ENCODE measurements around the gene DAPK2. TPM values are rescaled to one million over a fixed set of nuclear protein-coding genes. Genes with fewer than 3 reads are reported as not detected.

The DAPK2 gene
- total RNA-seq, 2 experiments from 2014 or later: 0.29 to 0.60 TPM

GRCh38 chr15:63984331-63984730 lies 62.0 kb downstream of the DAPK2 start:
- H3K27ac Mint-ChIP-seq: no peak overlapping the region
- no peak overlapping the region for H3K4me3 Mint-ChIP-seq
- H3K9me3 Mint-ChIP-seq: no peaks in the 10 kb centered on the region
- H3K36me3 Mint-ChIP-seq: no peaks in the 10 kb centered on the region
- DNase-seq: no peak
- H3K27me3 Mint-ChIP-seq: no peaks in the 10 kb centered on the region
- H3K4me1 Mint-ChIP-seq: peaks cover 5% of the 10 kb centered on the region

- H3K4me3 Mint-ChIP-seq: no peak overlapping the region
- no peaks in the 10 kb centered on the region for H3K9me3 Mint-ChIP-seq
- H3K36me3 Mint-ChIP-seq: no peaks in the 10 kb centered on the region
- no peaks in the 10 kb centered on the region for H3K27me3 Mint-ChIP-seq
- no peak overlapping the region for H3K27ac Mint-ChIP-seq
- DNase-seq: no peak
- H3K4me1 Mint-ChIP-seq: peaks cover 4% of the 10 kb centered on the region
These were observed 63.1 kb downstream of the DAPK2 start for GRCh38 chr15:63983061-63983711.

- Mint-ChIP-seq H3K4me3 (no peak overlapping the region), H3K27ac (no peak overlapping the region), H3K36me3 (no peaks in the 10 kb centered on the region), H3K4me1 (peaks cover 4% of the 10 kb centered on the region), H3K27me3 (no peaks in the 10 kb centered on the region), H3K9me3 (no peaks in the 10 kb centered on the region)
- DNase-seq: no peak
These were observed 63.9 kb downstream of the DAPK2 start for GRCh38 chr15:63982381-63982854.

GRCh38 chr15:63981596-63982320 lies 64.5 kb downstream of the DAPK2 start:
- Mint-ChIP-seq H3K9me3 (no peaks in the 10 kb centered on the region), H3K27ac (no peak overlapping the region), H3K27me3 (no peaks in the 10 kb centered on the region), H3K36me3 (no peaks in the 10 kb centered on the region), H3K4me1 (peaks cover 3% of the 10 kb centered on the region), H3K4me3 (no peak overlapping the region)
- DNase-seq: no peak

- Mint-ChIP-seq H3K27me3 (no peaks in the 10 kb centered on the region), H3K27ac (no peak overlapping the region), H3K4me3 (no peak overlapping the region), H3K9me3 (no peaks in the 10 kb centered on the region), H3K4me1 (no peaks in the 10 kb centered on the region), H3K36me3 (no peaks in the 10 kb centered on the region)
- DNase-seq: no peak
These were observed 67.0 kb downstream of the DAPK2 start for GRCh38 chr15:63979262-63979793.

- Mint-ChIP-seq H3K27ac (no peak overlapping the region), H3K36me3 (no peaks in the 10 kb centered on the region)
These were observed 67.6 kb downstream of the DAPK2 start for GRCh38 chr15:63978511-63979261.

GRCh38 chr15:63977119-63977518 lies 69.2 kb downstream of the DAPK2 start:
- Mint-ChIP-seq H3K27me3 (no peaks in the 10 kb centered on the region), H3K9me3 (no peaks in the 10 kb centered on the region), H3K4me3 (no peak overlapping the region), H3K27ac (no peak overlapping the region), H3K4me1 (peaks cover 5% of the 10 kb centered on the region), H3K36me3 (no peaks in the 10 kb centered on the region)
- no peak for DNase-seq

More at GRCh38 chr15:63978511-63979261, 67.6 kb downstream of the DAPK2 start:
- no peak for DNase-seq
- H3K9me3 Mint-ChIP-seq: no peaks in the 10 kb centered on the region
- H3K4me1 Mint-ChIP-seq: peaks cover under 1% of the 10 kb centered on the region
- no peak overlapping the region for H3K4me3 Mint-ChIP-seq
- no peaks in the 10 kb centered on the region for H3K27me3 Mint-ChIP-seq

GRCh38 chr15:63974021-63974420 lies 72.3 kb downstream of the DAPK2 start:
- no peaks in the 10 kb centered on the region for H3K27me3 Mint-ChIP-seq
- H3K36me3 Mint-ChIP-seq: no peaks in the 10 kb centered on the region
- no peak overlapping the region for H3K27ac Mint-ChIP-seq

GRCh38 chr15:63973212-63974009 lies 72.9 kb downstream of the DAPK2 start:
- Mint-ChIP-seq H3K9me3 (no peaks in the 10 kb centered on the region), H3K27me3 (no peaks in the 10 kb centered on the region), H3K4me3 (no peak overlapping the region), H3K36me3 (no peaks in the 10 kb centered on the region), H3K27ac (no peak overlapping the region), H3K4me1 (peaks cover 34% of the 10 kb centered on the region)
- no peak for DNase-seq

More at GRCh38 chr15:63974021-63974420, 72.3 kb downstream of the DAPK2 start:
- DNase-seq: no peak
- H3K4me3 Mint-ChIP-seq: no peak overlapping the region
- no peaks in the 10 kb centered on the region for H3K9me3 Mint-ChIP-seq
- peaks cover 30% of the 10 kb centered on the region for H3K4me1 Mint-ChIP-seq

- no peak overlapping the region for H3K4me3 Mint-ChIP-seq
- H3K9me3 Mint-ChIP-seq: no peaks in the 10 kb centered on the region
These were observed 73.5 kb downstream of the DAPK2 start for GRCh38 chr15:63972801-63973200.

GRCh38 chr15:63971904-63972303 lies 74.4 kb downstream of the DAPK2 start:
- Mint-ChIP-seq H3K27ac (peak overlapping the region; percentile 90), H3K9me3 (no peaks in the 10 kb centered on the region), H3K27me3 (no peaks in the 10 kb centered on the region), H3K4me3 (no peak overlapping the region), H3K36me3 (no peaks in the 10 kb centered on the region), H3K4me1 (peaks cover 34% of the 10 kb centered on the region)
- DNase-seq: no peak

More at GRCh38 chr15:63972801-63973200, 73.5 kb downstream of the DAPK2 start:
- DNase-seq: no peak
- H3K36me3 Mint-ChIP-seq: no peaks in the 10 kb centered on the region
- H3K27ac Mint-ChIP-seq: no peak overlapping the region
- H3K27me3 Mint-ChIP-seq: no peaks in the 10 kb centered on the region
- H3K4me1 Mint-ChIP-seq: peaks cover 34% of the 10 kb centered on the region

GRCh38 chr15:63971427-63971805 lies 74.9 kb downstream of the DAPK2 start:
- Mint-ChIP-seq H3K4me1 (peaks cover 34% of the 10 kb centered on the region), H3K27me3 (no peaks in the 10 kb centered on the region), H3K36me3 (no peaks in the 10 kb centered on the region), H3K9me3 (no peaks in the 10 kb centered on the region), H3K4me3 (peak overlapping the region; percentile 19), H3K27ac (peak overlapping the region; percentile 90)
- peak; percentile 55 for DNase-seq

- peak overlapping the region; percentile 19 for H3K4me3 Mint-ChIP-seq
These were observed 75.5 kb downstream of the DAPK2 start for GRCh38 chr15:63970621-63971426.

More at GRCh38 chr15:63970621-63971426, 75.5 kb downstream of the DAPK2 start:
- DNase-seq: peak; percentile 48
- H3K9me3 Mint-ChIP-seq: no peaks in the 10 kb centered on the region
- H3K36me3 Mint-ChIP-seq: no peaks in the 10 kb centered on the region
- H3K27me3 Mint-ChIP-seq: no peaks in the 10 kb centered on the region
- H3K4me1 Mint-ChIP-seq: peaks cover 34% of the 10 kb centered on the region
- peak overlapping the region; percentile 90 for H3K27ac Mint-ChIP-seq
